SK-N-SH (cell line): ENCODE results near the gene CCDC106.

ENCODE experiments used
- CHD2 ChIP-seq: fragments of 150-350 bp; IDR thresholded peaks from 2 replicates; pipeline ENCODE4 v1.6.1; 2018; ENCODE audit warnings: low read length; ENCODE audit not compliant: partially characterized antibody
- ELF1 ChIP-seq: IDR thresholded peaks from 2 replicates; pipeline ENCODE4 v1.4.0; 2012
- GABPA ChIP-seq: IDR thresholded peaks from 2 replicates; pipeline ENCODE4 v1.4.0; 2012; ENCODE audit warnings: low read depth, mild to moderate bottlenecking
- NFIC ChIP-seq: IDR thresholded peaks from 2 replicates; pipeline ENCODE4 v1.4.0; 2012; ENCODE audit warnings: borderline replicate concordance
- POLR2AphosphoS5 ChIP-seq: IDR thresholded peaks from 2 replicates; pipeline ENCODE4 v1.6.1; 2012; ENCODE audit warnings: low read depth, low read length
- RCOR1 ChIP-seq: fragments of 150-350 bp; IDR thresholded peaks from 2 replicates; pipeline ENCODE4 v1.6.1; 2017; ENCODE audit warnings: antibody characterized with exemption, low read length
- TAF1 ChIP-seq: IDR thresholded peaks from 2 replicates; pipeline ENCODE4 v1.6.1; 2012; ENCODE audit warnings: low read depth, mild to moderate bottlenecking, low read length, moderate library complexity, borderline replicate concordance
- TF ChIP-seq, protein P1 (sequence below): fragments of 200-600 bp; sonication (generic); IDR thresholded peaks from 2 replicates; pipeline ENCODE4 v1.6.1; 2017; ENCODE audit warnings: antibody characterized with exemption, mild to moderate bottlenecking, moderate library complexity

DNA sequence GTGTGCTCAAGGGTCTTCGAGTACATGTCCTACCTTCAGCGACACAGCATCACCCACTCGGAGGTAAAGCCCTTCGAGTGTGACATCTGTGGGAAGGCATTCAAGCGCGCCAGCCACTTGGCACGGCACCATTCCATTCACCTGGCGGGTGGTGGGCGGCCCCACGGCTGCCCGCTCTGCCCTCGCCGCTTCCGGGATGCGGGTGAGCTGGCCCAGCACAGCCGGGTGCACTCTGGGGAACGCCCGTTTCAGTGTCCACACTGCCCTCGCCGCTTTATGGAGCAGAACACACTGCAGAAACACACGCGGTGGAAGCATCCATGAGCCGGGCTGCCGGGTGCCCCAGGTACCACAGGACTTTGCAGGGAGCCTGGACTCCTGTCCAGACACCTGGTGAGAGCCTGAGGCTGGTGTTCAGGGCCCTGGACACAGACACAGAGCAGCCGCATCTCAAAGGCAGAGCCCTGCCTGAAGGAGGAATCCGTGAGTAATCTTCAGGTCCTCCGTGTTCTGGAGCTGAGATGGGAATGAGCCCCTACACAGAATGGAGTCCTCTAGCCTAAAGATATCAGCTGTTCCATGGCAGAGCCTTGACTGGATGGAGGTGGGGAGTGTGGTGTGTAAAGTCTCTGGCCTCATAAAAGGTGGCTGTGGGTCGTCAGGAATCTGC is 3.0 kb upstream of the CCDC106 start:
- no peak for TF ChIP-seq RCOR1
- TF ChIP-seq, protein P1, sequence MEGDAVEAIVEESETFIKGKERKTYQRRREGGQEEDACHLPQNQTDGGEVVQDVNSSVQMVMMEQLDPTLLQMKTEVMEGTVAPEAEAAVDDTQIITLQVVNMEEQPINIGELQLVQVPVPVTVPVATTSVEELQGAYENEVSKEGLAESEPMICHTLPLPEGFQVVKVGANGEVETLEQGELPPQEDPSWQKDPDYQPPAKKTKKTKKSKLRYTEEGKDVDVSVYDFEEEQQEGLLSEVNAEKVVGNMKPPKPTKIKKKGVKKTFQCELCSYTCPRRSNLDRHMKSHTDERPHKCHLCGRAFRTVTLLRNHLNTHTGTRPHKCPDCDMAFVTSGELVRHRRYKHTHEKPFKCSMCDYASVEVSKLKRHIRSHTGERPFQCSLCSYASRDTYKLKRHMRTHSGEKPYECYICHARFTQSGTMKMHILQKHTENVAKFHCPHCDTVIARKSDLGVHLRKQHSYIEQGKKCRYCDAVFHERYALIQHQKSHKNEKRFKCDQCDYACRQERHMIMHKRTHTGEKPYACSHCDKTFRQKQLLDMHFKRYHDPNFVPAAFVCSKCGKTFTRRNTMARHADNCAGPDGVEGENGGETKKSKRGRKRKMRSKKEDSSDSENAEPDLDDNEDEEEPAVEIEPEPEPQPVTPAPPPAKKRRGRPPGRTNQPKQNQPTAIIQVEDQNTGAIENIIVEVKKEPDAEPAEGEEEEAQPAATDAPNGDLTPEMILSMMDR: no peak
- TF ChIP-seq POLR2AphosphoS5: no peak
- no peak for TF ChIP-seq TAF1
- TF ChIP-seq ELF1: no peak
- no peak for TF ChIP-seq CHD2
- no peak for TF ChIP-seq GABPA
- no peak for TF ChIP-seq NFIC
